ENCODE measurements around the gene NTM. TPM values are rescaled to one million over a fixed set of nuclear protein-coding genes. Genes with fewer than 3 reads are reported as not detected.

Gene NTM
- total and polyA plus RNA-seq, 2 of the 8 experiments (the other 6 are each of a cell fraction or from before 2014, with no cell fraction given) = 13.4 to 20.0 TPM

DNA sequence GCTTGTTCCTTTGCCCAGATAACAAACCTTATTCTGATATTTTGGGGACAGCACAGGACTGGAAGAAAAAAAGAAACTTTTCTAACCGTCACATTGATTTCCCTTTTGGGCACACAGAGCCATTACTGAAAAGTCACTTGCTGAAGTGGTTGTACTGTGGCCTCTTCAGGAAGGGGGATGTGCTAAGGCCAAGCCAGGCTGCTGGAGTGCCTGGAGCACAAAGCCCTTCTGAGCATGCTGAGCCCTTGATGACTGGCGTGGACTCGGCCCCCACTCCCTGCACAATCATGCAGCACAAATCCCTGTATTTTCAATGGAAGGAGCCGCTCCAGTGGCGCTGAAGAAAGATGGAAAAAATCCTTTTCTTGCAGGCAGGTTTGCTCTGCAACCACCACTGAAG is 164.2 kb downstream of the NTM start:
- H3K14ac ChIP-seq (ENCODE audit: insufficient read length) = no peak overlapping the region
- ChIA-PET CTCF (ENCODE audit: partially characterized antibody) (interaction anchor here (0.8 to 2.7 kb wide), 9 partner anchors 9 to 470 kb away, joined by 3 to 11 read pairs (median 5); no protein-coding TSS in a partner anchor), POLR2A (ENCODE audit: partially characterized antibody) (no interaction called here)
- no peak overlapping the region for H3K4me3 ChIP-seq (ENCODE audit: extremely low read depth in 1 of 4, insufficient read depth in 2 of 4, low read depth in 3 of 4, low read length in 4 of 4)
- H3K27me3 ChIP-seq (replicated peaks in 1 of 4; ENCODE audit: control insufficient read depth in 3 of 4, extremely low read depth in 1 of 4, insufficient read depth in 3 of 4, low read length in 3 of 4) = no peaks in the 10 kb centered on the region
- no peak overlapping the region for H4K5ac ChIP-seq (ENCODE audit: insufficient read length, low read depth, low read length)
- DNase-seq (ENCODE audit: low read depth in 1 of 2, low spot score in 2 of 2) (no peak), FAIRE-seq (no peak)
- no peak overlapping the region for H3K23ac ChIP-seq (ENCODE audit: insufficient read length)
- WGBS, 2 experiments (ENCODE audit: extremely low coverage in 1 of 2, insufficient coverage in 1 of 2, insufficient read length in 1 of 2, insufficient replicate concordance in 2 of 2, low coverage in 1 of 2, low lambda C conversion rate in 2 of 2, missing lambda C conversion rate in 1 of 2) = 90% methylated on average over 5 of the region's 5 CpGs; no CpG with 5 or more reads in 1 of the 2 experiments
- H3K27ac ChIP-seq (ENCODE audit: low read depth, low read length) = no peak overlapping the region
- H2AFZ ChIP-seq (ENCODE audit: low read length) = no peak overlapping the region
- H2AK5ac ChIP-seq (ENCODE audit: low read depth, low read length) = no peak overlapping the region
- H3K4me1 ChIP-seq (replicated peaks in 1 of 4; ENCODE audit: control insufficient read depth in 3 of 4, insufficient read depth in 4 of 4, low read length in 3 of 4) = peaks cover 0 to 6% (median 0%) of the 10 kb centered on the region in 4 experiments; a peak in 2 of 7 replicates
- no peak overlapping the region for H3K18ac ChIP-seq (ENCODE audit: extremely low read depth, low read length)
- H4K8ac ChIP-seq (ENCODE audit: extremely low read depth, insufficient read depth, low read length) = no peak overlapping the region
- H2BK120ac ChIP-seq (replicated peaks; ENCODE audit: low read depth, low read length) = no peak overlapping the region
- H4K91ac ChIP-seq (replicated peaks; ENCODE audit: insufficient read length, low read length) = no peak overlapping the region
- H3K9ac ChIP-seq (replicated peaks in 1 of 4; ENCODE audit: extremely low read depth in 1 of 4, low read depth in 3 of 4, low read length in 3 of 4) = no peak overlapping the region
- H3K79me2 ChIP-seq (ENCODE audit: control insufficient read depth in 1 of 2, insufficient read depth in 2 of 2, low read length in 2 of 2) = no peaks in the 10 kb centered on the region
- H4K20me1 ChIP-seq (replicated peaks in 1 of 2; ENCODE audit: control insufficient read depth in 1 of 2, insufficient read depth in 2 of 2, low read length in 2 of 2) = no peaks in the 10 kb centered on the region
- no peak overlapping the region for H2BK20ac ChIP-seq (ENCODE audit: low read length)
- no peak overlapping the region for H3K4me2 ChIP-seq (ENCODE audit: insufficient read depth in 1 of 2, low read depth in 2 of 2, low read length in 2 of 2)
- TF ChIP-seq CHD2 (IDR thresholded peaks at IDR 0.05; ENCODE audit: low read length) = no peak
- TF ChIP-seq JUND (IDR thresholded peaks at IDR 0.05; ENCODE audit: low read length) = no peak
- TF ChIP-seq TCF12 (IDR thresholded peaks at IDR 0.05; ENCODE audit: low read depth, low read length) = no peak
- TF ChIP-seq RBBP5 (IDR thresholded peaks at IDR 0.05; ENCODE audit: borderline replicate concordance, low read depth, low read length) = no peak
- no peak for TF ChIP-seq RAD21 (IDR thresholded peaks at IDR 0.05 in 1 of 2, conservative IDR thresholded peaks at IDR 0.05 in 1 of 2; ENCODE audit: low read depth in 2 of 2, low read length in 2 of 2)
- TF ChIP-seq BRCA1 (IDR thresholded peaks at IDR 0.05; ENCODE audit: low read depth, low read length) = no peak
- TF ChIP-seq CEBPB (IDR thresholded peaks at IDR 0.05; ENCODE audit: low read depth, low read length) = no peak
- TF ChIP-seq TEAD4 (IDR thresholded peaks at IDR 0.05; ENCODE audit: low read depth, low read length) = no peak
- no peak for TF ChIP-seq TBP (IDR thresholded peaks at IDR 0.05; ENCODE audit: low read depth, low read length)
- TF ChIP-seq, protein P1, sequence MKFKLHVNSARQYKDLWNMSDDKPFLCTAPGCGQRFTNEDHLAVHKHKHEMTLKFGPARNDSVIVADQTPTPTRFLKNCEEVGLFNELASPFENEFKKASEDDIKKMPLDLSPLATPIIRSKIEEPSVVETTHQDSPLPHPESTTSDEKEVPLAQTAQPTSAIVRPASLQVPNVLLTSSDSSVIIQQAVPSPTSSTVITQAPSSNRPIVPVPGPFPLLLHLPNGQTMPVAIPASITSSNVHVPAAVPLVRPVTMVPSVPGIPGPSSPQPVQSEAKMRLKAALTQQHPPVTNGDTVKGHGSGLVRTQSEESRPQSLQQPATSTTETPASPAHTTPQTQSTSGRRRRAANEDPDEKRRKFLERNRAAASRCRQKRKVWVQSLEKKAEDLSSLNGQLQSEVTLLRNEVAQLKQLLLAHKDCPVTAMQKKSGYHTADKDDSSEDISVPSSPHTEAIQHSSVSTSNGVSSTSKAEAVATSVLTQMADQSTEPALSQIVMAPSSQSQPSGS (IDR thresholded peaks at IDR 0.05; ENCODE audit: low read length) = no peak
- TF ChIP-seq NRF1 (IDR thresholded peaks at IDR 0.05; ENCODE audit: low read depth, low read length) = no peak
- H3K56ac ChIP-seq (replicated peaks; ENCODE audit: insufficient read length, low read depth, low read length) = no peak overlapping the region
- H3K36me3 ChIP-seq (ENCODE audit: control insufficient read depth in 2 of 4, insufficient read depth in 4 of 4, low read length in 3 of 4) = no peaks in the 10 kb centered on the region
- no peaks in the 10 kb centered on the region for H3K79me1 ChIP-seq (ENCODE audit: low read depth, low read length)
- no peak overlapping the region for H2BK5ac ChIP-seq (ENCODE audit: low read depth, low read length)
- H2BK15ac ChIP-seq (ENCODE audit: low read length) = no peak overlapping the region
- no peak overlapping the region for H3K4ac ChIP-seq (replicated peaks; ENCODE audit: insufficient read length, low read depth, low read length)
- H2BK12ac ChIP-seq (ENCODE audit: low read depth, low read length) = no peak overlapping the region
- H3K23me2 ChIP-seq (ENCODE audit: low read depth, low read length) = no peaks in the 10 kb centered on the region
- no peaks in the 10 kb centered on the region for H3K9me3 ChIP-seq (ENCODE audit: insufficient read depth in 2 of 2, low read depth in 1 of 2, low read length in 1 of 2)
